Jurkat, Clone E6-1 (cell line): Measurements from ENCODE around the gene TOM1.

Source experiments
- DNase-seq: peaks from one replicate; pipeline ENCODE4 v3.0.0-alpha.2; 2011; ENCODE audit warnings: low read depth, low spot score
- H3K4me3 ChIP-seq: 2 replicates; pipeline ENCODE4 v1.5.1; 2011; ENCODE audit warnings: mild to moderate bottlenecking, low read length, control low read depth, moderate library complexity

TOM1 gene

DNA sequence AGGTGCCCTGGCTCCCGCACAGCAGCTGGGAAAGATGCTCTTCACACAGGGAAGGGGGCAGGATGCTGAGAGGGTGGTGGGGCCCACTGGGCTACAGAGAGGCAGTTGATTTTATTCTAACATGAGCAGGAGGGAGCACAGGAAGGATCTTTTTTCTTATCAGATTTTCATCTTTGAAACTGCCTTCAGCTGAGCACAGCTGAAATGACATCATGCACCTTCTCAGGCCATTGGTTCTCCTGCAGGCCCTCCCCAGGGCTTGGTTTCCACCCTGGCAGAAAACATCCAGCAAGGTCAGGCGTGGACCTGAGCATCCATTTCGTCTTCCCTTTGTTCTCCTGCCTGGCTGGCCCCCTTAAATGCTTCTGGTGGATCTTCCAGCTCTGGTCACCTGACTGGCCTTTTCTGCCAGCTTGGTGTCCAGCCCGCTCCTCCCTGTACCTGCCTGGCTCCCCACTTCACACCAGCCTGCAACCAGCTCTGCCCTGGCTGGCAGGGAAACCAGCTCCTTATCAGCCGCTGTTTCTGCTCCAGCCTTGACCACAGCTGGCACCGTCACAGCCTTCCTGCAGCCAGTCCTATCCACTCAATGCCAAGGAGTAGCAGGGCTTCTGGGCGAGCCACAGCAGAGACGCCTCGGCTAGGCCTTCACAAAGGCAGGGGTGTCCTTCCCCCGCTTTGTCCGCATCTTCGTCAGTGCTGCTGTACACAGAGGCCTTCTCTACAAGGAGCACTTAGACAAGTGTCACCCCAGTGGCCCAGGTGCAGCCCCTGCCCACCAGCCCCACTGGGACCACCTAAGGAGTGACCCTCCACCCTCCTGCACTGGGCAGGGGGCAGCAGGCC is 36.5 kb downstream of the TOM1 start:
- no peak overlapping the region for H3K4me3 ChIP-seq
- peak; percentile 46 for DNase-seq

DNA sequence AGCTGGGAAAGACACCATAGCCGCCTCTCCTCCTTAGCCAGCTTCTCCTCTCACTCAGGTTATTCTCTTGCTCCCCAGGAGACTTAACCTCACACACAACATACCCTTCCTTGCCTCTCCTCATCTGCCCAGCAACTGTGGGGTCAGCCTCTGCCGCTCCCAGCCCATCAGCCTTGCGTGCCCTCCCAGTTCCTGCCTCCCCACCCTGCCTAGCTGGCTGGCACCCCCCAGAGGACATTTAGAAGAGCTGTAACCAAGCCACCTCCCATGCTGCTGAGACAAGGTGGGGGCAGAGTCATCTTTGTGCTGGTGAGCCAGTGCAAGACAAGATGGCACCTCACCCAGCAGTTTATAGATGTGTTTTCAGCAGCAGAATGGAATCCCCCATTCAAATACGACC is 38.2 kb downstream of the TOM1 start:
- no peak for DNase-seq
- H3K4me3 ChIP-seq, result no peak overlapping the region

DNA sequence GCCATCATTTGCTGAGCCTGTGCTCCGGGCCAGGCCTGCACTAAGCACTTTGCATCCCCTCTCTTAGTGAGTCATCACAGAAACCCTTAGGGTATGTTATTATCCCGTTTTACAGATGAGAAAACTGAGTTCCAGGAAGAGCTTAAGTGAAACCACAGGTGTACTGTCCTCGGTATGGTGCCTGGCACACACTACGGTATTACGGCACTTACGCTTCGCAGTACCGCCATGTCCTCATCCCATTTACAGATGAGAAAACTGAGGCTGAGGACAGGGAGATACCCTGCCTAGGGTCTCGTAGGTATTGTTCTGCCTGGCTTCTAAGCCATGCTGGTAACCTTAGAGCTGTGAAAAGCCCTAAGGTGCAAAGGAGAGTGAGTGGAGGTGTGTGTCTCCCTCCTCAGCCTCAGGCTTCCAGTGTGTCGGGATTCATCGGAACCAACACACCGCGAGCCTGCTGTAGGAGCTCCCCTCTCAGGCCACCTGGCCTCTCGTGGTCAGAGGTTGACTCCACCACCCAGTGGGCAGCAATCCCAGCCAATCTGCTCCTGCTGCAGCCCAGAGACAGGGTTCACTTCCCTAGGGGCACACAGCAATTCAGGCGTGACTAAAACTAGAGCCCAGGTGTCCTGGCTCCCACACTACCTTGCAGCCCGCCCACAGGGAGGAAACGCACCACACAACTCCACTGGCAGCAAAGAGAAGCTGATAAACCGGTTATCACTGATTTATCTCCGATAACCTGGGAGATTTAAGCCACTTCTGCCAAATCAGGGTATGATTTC is 41.6 kb downstream of the TOM1 start:
- DNase-seq, result no peak
- H3K4me3 ChIP-seq, result no peak overlapping the region

DNA sequence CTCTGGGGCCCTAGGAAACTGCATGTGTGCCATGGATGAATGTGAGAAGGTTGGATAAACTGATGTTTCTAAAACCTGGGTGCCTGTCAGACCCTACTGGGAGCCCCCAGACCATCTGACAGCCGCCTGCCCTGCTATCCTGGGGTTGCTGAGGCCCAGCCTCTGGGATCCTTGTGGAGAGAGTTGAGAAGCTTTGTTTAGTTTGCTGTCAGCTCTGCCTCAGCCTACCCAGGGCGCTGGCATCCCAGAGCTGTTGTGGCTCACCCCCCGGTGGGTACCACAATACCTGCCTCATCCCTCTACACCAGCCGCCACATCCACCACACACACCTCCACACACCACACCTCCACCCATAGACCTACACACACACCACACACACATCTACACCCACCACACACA is 42.7 kb downstream of the TOM1 start:
- H3K4me3 ChIP-seq, result no peak overlapping the region
- DNase-seq, result no peak

DNA sequence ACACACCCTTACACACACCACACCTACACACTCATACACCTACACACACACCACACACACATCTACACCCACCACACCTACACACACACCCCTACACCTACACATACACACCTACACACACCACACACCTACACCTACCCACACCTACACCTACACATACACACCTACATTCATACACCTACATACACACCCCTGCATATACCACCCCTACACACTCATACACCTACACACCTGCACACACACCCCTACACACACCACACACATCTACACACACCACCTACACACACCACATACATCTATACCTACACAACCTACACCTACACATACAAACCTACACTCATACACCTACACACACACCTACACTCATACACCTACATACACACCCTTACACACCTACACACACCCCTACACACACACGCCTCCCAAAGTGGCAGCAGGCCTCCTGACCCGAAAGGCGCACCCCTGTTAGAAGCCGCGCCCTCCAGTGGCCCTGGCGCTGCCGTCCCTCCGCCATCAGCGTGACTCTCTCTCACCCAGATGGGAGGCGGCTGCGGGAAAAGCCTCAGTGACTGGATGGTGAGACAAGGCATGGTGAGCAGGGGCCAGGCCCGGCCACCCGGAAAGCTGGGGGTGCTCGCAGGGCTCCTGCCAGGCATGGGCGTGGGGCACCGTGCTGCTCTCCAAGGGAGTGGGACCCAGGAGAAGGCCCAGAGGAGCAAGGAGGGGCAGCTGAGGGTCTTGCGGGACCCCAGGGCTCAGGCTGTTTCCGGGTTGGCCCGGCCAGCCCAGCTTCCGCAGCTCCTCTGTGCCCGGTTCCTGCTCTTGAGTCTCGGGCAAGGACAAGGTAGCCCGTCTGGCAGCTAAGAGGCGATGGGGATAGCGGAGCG is 44.2 kb downstream of the TOM1 start:
- H3K4me3 ChIP-seq, result no peak overlapping the region
- DNase-seq, result no peak

DNA sequence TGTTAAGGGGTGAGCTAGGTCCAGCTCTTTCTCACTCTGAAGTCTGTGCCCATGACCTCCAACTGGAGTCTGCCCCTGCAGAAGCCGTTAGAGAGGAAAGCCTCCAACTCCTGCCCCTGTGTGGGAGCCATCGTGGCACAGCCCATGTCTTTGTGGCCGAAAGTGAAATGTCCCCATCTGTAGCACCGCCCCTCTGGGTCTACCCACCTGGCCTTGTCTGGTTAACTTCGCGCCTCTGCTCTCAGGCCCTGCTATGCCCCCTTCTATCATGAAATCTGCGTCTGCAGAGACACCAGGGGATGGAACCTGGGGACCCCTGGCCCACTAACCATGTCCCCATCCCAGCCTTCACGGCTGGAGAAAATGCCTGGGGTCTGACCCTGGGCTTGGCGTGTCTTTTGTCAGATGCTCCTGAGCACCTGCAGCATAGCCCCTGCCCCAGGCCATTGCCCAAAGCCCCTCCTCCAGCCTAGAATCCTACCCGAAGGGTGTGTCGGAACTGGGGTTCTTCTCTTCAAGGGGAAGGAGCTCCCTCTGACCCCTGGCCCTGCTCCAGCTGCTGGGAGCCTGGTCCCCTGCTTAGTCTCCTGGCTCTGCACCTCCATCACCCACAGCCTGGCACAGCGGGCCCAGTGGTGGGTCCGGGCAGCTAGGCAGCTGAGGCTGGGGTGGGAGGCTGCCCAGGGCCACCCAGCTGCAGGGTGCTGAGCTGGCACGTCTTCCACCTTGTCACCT is 45.4 kb downstream of the TOM1 start:
- no peak overlapping the region for H3K4me3 ChIP-seq
- no peak for DNase-seq

DNA sequence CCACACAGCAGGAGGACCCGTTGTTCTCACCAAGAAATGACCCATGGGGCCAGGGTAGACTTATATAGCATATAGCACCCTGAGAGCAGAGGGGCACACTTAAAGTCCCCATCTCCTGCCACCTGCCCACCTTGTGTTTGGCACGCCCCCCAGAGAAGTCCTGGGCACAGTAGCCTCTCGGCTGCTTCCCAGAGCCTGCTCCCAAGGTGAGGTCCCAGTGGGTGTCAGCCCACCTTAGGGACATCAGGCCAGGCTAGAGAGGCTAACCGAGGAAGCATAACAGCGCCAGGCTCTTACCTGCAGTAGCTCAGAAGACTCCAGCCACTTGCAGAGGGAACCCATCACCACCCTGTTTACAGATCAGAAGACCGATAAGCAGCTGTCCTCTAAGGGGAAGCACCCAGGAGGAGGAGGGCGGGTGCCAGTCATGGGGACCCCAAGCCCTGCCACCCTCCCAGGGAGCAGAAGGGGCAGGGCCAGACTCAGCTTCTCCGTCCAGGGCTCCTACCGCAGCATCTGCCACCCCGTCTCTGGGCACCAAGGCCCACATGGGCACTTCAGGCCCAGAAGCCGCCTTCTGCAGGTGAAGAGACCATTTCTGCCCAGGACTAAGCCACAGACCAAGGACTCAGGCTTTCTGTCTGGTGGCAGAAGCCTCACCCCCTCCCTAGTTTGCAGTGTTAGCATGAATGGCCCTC is 46.3 kb downstream of the TOM1 start:
- no peak for DNase-seq
- no peak overlapping the region for H3K4me3 ChIP-seq

DNA sequence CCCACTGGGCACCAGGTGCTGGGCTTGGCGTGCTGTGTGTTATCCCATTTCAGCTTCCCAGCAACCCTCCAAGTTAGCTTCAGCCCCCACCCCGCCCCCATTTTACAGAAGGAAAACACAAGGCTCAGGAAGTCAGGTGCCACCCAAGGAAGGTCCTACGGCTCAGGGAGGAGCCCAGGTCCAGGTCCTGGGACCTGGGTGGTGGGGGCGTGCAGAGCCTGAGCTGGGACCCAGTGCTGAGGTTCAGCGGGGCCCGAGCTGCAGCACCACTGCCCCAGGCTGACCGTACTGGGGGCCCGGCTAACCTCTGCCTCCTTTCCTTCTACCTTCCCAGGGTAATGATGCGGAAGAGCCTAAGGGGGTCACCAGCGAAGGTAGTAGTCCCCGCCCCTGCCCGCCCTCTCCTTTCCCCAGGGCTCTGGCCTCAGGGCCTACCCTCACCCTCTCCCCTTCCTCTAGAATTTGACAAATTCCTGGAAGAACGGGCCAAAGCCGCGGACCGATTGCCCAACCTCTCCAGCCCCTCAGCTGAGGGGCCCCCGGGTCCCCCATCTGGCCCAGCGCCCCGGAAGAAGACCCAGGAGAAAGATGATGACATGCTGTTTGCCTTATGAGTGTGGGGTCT is 47.0 kb downstream of the TOM1 start:
- no peak for DNase-seq
- H3K4me3 ChIP-seq, result no peak overlapping the region

DNA sequence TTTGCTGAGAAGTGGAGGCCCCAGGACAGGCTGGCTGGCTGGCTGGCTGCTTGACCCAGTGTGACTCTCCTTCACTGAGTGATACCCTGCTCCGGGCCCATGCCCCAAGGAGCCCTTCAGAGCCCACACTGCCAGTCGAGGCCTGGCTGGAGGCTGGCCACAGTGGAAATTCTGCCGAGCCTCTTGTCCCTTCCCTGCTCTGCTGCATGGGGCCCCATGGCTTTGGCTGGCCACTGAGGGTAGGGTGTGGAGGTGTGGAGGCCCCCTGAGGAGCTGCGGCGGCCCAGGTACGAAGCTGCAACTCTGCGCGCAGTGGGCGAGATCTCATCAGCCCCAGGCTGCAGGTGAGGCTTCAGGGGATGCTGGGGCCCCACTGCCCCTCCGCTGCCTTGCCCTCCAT is 47.8 kb downstream of the TOM1 start:
- H3K4me3 ChIP-seq, result no peak overlapping the region
- DNase-seq, result no peak

DNA sequence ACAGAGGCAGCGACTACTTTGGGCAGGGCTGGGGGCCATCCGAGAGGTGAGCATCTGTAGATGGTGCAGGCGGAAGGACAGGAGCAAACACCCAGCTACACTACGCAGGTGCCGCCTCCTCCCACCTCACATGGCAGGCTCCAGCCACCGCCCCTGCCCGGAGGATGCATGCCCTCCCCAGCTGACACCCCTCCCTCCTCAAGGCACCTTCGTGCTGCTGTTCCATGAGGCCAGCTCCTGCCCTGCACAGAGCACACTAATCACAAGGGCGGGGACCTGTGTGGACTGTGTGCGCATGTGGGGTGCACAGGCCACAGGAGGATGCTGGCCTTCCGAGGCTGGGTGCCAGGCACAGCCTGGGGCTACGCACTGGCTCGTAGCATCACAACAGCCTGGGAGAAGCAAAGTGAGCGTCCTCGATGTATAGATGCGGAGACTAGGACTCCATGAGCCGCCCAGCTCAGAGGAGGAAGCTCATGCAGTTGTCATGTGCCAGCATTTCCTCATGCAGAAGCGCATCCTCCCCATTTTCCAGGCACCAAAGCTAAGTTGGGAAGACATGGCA is 48.4 kb downstream of the TOM1 start:
- no peak overlapping the region for H3K4me3 ChIP-seq
- DNase-seq, result no peak

DNA sequence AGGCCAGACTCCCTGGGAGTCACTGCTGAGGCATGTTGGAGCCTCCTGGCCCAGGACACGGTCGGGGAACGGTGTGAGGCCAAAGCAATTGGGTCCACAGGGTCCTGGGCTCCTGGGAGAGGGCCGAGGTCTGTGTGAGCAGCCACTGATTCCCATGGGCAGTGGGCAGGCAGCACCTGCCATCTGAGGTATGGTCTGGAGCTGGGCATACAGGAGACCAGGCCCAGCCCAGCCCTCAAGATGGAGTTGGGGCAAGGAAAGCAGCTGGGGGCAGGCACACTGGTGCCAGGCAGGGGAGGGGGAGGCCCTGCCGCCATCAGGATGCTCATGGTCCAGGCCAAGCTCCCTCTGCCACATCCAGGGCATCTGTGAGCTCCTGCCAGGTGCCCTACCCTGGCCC is 49.0 kb downstream of the TOM1 start:
- no peak for DNase-seq
- H3K4me3 ChIP-seq, result no peak overlapping the region

DNA sequence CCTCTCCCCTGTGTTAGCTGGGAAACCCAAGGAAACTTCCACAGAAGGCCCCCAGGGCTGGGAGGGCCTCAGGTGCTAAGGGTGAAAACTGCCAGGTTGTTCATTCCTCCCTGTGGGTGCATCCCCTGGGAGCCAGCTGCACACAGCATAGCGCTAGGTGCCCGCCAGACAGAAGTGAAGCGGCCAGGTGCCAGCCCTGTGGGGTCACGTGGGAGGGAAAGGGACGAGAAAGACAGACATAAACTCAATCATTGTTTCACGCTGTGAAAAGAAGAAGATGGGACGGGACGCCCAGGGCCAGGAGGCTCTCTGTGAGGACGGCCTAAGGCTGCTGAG is 49.6 kb downstream of the TOM1 start:
- no peak overlapping the region for H3K4me3 ChIP-seq
- DNase-seq, result no peak

DNA sequence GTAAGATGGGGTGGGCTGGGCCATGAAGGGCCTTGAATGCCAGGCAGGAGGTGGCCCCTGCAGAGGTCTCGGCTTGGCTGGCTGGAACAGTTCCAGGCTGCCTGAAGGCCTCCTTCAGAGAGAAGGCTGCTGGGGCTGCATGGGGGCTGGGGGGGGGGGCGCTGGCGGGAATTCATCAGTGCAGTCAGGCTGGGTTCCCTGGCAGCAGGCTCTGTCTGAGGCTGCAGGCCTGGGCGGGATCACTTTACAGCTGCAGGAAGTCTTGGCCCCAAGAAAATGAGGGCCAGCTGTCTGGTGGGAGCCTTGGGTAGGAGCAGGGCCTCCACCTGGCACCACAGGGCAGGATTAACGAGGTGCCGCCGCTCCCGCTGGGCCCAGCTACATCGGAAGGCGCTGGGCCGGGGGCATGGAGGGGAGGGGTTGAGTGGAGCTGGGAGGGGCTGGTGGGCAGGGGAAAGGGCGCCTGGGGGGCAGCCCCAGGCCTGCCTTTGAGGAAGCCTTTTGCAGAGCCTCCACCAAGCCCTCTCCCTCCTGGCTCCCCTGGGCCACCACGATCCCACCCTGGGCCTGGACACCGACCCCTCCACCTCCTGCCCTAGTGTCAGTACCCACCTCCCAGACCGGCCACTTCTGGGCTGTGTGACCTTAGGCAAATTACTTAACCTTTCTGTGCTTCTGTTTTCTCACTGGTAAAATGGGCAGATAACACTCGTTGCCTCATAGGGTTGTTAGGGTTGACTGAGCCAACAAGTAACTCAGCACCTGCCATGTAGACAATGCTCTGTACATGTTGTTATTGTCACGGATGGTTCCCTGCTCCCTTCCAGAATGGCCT is 50.2 kb downstream of the TOM1 start:
- H3K4me3 ChIP-seq, result no peak overlapping the region
- no peak for DNase-seq

DNA sequence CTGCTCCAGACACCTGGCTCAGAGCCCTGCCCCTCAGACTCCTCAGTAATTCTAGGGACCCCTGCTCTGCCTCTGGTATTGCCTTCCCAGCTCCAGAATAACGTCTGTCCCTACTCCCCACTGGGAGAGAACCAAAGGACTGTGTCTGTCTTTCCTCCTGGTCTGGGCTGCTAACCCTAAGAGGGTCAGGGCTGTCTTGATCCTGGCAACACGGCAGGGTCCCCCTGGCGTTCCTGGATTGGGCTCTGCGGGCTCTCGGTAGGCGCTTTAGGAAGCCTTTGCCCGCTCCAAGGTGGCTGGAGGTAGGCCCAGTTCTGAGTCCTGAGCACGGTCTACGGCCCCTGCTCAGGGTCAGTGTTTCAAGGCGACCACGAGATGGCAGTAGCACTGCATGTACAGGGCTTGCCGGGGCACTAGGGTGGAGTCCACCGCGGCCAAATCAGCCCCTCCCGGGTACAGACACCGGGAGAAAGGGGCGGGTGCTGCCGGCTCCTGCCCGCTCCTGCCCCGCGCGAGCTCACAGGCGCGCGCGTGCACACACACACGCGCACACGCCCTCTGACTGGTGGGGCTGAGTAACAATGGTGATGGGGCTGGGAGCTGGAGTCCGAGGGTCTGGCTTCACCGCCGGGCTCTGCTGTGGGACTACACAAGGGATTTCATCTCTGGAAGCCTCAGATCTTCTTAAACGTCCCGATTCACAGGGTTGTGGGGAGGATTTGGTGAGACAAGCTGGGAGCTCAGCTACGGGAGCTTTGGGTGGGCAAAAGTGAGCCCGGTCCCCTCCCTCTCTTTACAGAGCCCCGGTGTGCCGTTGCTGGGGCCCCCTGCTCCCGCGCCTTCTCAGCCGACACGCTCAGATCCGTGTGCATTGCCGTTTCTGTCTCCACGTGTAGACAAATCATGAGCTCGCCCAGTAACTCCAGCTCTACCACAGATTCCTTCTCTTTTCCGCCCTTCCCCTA is 51.1 kb downstream of the TOM1 start:
- peak; percentile 76 for DNase-seq
- peak overlapping the region; percentile 43 for H3K4me3 ChIP-seq

DNA sequence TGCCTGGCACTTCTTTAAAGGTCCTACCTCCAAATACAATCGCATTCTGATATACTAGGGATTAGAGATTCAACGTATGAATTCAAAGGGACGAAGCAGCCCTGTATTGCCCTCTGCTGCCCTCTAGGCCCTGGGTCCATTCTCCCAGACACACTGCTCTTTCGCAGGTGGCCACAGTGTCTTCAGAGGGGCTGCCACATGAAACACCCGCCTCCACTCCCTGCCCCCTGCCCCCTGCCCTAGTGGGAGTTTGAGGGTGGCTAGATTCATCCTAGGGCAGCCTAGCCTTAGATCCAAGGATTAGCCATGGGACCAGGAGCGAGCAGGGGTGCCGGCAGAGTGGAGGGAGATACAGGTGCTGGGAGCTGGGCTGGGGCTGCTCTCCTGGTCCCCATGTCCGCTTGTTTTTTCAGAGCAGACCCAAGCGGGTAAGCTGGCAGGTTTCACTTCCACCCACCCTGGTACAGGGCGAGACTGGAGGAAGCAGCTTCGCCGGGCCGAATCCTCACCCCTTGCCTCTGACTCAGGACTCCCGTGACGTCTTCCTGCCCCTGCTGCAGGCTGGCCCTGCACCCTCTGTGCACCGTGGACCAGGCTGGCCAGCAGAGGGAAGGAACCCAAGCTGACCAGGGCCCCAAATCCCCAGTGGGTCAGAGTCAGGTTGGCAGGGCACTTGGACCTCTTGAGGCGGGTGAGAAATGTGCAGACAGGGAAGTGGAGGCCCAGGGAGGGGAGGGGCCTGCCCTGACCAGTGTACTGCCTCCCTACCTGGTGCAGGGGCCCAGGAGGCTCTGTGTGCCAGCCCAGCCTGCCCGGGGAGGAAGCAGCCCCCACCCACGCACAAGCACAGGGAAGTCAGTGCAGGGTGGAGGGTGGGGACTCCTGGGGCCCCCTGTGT is 52.8 kb downstream of the TOM1 start:
- H3K4me3 ChIP-seq, result no peak overlapping the region
- no peak for DNase-seq
